G401.6 (cell line): Measurements from ENCODE around the gene GPC3.
A peak's percentile ranks its signal among the peaks of the same experiment; 100 is the strongest.

Experiments
- FAIRE-seq: peaks from 2 replicates; lab custom pipeline; 2012; peaks lifted over from hg19 to GRCh38; lab: Jason Lieb, UNC

The GPC3 gene

DNA sequence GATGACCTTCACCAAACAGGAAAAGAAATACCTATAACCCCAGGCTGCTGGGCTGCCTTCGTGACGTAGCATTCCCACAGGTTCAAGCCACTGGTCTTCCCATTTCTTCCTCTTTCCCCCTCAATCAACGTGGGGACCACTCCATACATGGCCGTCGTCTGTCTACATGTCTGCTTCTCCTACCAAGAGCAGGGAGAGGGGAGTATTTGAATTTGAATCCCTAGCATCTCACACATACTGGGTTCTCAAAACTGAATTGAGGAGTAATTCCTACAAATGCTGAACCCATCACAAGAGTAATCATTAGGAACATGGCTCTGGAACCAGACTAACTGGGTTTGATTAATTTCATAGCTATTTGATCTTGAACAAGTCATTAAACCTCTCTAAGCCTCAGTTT, 17.3 kb downstream of the GPC3 start:
- no peak for FAIRE-seq

DNA sequence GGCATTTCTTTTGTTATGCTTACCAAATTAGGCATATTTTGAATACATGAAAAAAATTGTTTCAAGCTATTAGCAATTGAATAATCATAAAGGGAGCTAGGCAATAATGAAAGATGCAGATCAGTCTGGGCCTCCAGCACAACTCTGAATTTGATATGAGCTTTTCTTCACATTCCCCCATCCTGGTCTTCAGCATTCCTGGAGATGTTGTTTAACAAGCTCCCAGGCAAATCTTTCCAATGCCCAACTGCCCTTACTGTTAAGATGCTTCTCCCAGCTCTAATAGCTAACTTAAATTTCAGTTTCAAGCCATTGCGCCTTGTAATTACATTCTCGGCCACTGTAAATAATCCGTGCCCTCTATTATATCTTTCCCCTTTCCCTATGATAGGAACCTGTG, 19.2 kb downstream of the GPC3 start:
- no peak for FAIRE-seq

DNA sequence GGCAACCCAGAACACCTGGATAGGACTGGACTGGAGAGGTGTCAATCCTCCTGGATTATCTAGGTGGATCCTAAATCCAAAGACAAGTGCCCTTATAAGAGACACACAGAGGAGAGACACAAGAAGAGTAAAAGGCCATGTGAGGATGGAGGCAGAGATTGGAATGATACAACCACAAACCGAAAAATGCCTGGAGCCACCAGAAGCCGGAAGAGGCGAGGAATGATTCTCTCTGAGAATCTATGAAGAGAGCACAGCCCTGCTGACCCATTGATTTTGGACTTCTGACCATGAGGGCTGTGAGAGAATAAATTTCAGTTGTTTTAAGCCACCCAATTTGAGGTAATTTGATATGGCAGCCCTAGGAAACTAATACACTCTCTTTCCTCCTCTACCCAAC, 20.1 kb downstream of the GPC3 start:
- FAIRE-seq = no peak

DNA sequence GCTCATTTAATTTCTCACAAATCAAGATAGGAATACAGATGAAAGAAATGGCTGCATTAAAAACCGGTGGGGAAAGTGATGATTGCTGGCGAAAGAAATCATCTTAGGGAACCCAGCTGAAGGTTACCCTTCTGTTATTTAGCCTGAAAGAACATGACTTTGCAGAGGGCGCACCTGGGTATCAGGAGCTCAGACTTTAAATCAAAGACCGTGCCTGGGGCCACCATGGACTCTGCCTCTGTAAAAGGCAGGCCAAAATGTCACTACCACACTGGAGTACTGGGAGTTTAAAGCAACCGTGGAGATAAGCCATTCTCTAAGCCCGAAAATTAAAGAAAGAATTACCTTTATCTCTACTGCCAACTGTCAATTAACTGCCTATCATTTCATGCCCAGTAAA, 24.3 kb downstream of the GPC3 start:
- no peak for FAIRE-seq

DNA sequence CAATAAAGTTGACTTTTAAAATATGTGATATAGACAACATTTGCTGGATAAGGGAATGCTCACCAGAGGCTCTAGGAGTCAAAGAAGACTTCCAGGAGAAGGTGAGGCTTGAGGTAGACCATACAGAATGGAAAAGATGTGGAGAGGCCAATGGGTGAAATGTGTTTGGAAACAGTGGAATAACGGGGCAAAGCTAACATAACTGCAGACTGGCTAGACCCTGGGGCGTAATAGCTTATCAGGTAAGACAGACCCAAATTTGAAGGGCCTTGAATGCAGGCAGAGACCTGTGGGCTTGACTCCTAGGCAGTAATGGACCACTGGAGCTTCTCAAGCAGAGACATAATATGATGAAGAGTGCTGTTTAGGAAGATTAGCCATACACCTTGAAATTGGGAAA, 25.4 kb downstream of the GPC3 start:
- no peak for FAIRE-seq

DNA sequence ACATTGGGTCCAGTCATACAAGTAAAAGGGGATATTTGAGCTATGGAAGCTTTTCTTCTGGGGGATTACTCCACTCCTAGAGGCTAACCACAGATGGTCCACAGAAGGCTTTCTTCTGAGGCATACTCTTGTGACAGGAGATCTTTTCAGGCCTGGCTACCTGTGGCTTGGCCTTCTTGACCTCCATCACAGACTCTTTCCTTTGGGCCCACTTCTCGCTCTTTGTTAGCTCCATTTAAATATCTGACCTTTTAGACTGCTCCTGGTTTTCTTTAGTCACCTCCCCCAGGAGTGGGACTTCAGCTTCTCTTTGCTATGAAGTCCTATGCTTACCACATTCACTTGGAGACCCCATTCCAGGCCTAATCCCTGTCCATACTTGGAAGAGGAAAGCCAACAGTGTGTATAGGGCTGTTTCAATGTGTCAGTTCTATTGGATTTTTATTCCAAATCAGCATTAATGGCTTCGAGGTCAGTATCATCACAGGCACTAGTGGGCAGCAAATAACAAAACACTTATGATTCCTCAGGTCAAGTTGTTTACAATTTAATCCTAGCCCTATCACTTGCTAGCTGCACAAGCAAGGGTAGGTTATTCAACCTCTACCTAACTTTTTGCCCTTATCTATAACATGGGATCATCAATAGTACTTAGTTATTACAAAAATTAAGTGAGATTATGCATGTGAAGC, 26.3 kb downstream of the GPC3 start:
- no peak for FAIRE-seq

DNA sequence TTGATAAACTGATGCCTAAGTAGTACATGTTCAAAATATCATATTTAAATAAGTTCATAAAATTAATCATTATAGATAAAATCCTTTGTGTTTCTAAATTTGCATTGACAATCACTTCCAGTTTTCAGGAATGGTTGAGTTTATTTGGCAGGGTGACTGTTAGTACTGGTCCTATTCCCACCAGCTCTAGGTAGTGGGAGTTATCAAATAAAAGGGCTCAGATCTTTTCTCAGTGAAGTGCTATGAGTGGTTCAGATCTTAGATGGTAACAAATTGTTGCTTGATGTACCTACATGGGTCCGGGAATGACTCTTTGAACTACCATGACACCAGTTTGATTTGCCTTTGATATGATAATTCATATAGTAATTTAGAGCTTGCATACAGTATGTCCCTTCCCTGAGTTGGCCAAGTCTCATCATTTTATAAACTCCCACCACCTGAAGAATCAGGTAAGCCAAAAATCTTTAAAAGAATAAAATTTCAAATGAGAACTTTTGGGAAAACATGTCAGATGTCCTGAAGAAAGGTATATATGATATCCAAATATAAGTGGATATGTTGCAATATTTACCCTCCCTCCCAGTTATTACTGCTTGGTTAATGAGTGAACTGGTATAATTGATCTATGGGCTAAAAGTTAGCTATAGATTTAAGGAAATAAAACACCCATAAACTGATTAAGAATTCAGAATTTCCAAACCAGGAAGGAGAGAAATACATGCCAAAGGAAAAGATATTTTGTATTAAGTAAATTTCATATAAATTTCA, 28.6 kb downstream of the GPC3 start:
- no peak for FAIRE-seq

DNA sequence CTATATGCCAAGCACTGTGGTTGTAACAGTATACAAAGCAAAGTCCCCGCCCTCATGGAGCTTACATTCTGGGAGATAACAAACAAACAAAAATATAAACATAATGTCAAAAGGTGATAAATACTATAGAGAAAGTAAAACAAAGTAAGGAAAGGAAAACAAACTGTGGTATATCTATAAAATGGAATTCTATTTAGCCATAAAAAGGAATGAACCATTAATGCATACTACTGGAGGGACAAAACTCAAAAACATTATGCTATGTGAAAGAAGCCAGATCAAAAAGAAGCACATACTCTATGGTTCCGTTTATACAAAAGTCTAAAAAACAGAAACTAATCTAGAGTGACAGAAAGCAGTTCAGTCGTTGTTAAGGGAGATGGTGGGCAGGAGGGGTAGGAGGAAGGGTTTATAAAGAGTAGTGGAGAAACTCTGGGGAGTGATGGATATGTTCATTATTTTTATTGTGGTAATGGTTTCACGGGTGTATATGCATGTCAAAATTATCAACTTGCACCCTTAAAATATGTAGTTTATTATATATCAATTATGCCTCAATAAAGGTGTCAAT, 31.5 kb downstream of the GPC3 start:
- FAIRE-seq = no peak

DNA sequence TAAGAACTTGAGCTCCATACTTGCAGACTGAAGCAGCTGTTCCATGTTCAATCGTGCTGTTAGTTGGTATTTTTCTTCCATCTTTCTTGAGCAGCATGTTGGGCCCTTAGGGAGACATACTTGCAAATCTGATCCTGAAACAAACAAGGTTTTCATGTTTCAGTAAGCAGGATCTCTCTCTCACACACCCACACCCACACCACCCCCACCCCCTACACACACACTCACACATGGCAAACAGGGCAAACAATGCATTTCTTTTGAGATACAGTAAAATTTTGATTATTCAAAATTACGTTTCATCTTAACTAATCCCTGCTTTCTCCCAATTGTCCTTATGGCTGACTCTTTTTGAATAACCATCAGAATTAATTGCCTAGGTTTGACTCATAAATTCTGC, 32.3 kb downstream of the GPC3 start:
- FAIRE-seq = no peak

DNA sequence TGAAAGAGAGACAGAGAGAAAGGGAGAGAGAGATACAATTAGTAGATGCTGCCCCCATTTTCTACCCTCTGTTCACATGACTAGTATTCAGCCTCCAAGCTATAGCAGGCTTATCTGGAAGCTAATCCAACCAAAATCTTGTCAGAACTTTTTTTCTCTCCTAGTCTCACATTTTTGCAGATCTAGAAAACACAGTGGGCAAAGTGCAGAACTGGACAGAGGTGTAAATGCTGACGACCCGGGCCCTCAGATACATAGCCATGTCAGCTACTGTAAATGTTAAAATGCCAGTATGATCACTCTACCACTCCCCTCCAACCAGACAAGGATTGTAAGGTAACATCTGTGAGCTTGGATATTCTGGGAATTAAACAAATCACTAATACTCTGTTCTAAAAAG, 34.3 kb downstream of the GPC3 start:
- FAIRE-seq = no peak

DNA sequence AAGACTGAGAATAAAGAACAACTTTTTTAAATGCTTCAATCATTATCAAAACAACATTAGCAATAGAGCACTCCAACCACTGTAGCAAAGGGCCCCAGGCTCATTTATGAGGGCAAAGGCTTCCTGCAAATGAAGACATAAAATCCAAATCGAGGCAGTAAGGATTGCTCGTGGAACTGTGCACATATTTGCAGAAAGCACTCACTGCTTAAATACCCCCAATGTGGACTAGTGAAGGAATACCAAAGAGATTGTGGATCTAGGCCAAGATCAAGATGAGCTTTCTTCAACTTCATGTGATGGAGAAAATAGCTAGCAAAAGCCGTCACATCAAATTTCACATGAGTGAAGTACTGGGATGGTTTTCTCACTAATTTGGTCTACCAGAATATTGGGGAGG, 35.2 kb downstream of the GPC3 start:
- FAIRE-seq = no peak

DNA sequence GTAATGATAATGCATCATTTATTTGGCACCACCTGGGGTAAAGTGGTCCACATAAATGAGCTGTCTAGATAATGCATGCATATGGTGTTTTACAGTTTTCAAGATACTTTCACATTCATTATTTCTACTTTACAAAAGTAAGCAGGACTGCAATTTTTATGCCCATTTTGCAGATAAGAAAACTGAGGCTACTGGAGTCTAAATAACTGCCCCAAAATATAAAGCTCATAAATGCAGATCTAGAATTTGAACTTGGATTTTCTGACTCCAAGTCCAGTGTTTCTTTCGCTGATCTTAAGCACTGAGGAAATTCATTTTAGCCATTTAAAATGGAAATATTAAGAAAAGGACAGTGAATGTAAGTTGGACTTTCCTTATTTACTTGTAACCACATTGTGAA, 36.5 kb downstream of the GPC3 start:
- no peak for FAIRE-seq

DNA sequence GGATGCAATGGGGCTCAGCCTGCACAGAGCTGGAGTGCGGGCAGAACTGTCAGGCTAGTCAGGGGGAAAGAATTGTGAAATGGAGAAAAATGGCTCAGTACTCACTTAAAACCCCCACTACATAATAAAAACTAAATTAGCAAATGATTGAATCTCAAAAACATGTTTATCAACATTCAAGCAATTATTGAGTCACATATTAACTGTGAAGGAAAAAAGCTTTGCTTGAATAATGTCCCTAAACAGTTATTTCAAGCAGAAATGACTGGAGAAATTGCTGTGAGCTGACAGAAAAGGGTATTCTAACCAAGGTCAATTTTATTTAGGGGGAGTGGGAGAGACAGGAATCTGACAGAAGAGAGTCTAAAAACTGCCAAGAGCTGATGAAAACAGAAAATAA, 37.4 kb downstream of the GPC3 start:
- FAIRE-seq = no peak

DNA sequence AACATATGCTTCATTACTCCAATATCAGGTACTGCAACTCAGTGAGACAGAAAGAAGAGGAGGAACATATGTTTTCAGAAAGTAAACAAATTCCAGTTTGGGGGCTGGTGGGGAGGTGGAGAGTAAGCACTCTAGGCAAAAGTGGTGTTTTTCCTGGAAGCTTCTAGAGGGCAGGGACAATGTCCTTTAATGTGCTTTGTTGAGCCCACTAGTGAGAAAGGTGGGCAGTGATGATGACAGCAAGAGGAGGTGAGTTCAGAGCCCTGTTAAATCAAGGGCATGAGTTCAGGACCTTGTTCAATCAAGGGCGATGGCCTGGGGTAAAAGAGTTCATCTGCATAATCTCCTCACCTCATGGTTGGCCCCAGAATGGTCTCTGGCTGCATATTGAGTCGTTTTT, 38.4 kb downstream of the GPC3 start:
- FAIRE-seq = no peak

DNA sequence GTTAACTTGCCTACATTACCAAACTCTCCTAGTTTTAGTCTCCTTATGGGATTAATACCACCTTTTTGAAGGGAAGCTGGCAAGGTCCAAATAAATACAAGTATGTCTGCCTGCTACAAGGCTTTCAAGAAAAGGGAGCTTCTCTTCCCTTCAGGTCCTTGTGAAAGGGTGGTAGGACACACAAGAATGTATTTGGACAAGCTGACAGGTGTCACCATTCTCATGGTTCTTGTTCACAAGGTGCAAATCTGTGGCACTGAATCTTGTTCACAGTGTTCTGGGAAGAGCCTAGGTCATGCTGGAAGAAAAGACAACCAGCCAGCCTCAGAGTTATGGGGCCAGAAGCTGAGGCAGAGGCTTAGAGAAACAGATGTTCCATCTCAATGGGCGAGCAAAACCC, 41.9 kb downstream of the GPC3 start:
- no peak for FAIRE-seq

DNA sequence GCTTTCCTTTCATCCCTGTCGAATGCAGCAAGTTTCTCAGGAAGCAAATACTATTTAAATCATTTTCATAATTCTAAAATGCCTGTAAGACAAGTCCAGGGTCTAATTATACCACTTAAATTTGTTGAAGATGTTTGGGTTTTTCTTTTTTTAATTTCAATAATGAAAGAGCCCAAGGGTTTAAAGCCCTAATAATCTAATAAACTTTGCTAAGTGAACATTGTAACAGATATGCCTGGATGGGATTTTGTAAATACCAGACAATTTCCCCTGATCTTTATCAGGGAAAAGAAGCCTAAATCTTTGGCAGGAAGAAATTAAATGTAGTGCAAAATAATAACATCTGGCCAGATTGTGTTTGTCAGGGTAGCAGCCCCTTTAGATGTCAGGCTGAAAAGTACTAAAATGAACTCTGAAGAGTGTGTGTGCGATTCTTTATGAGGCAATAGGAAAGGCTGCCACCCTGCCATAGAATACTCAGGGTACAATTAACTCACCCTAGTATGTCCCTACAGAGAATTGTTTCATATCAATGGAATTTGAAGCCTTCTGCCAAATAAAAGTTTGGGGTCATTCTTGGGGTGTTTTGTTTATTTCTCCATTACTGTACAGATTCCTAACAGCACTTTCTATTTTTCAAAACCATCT, 45.6 kb downstream of the GPC3 start:
- FAIRE-seq = no peak

DNA sequence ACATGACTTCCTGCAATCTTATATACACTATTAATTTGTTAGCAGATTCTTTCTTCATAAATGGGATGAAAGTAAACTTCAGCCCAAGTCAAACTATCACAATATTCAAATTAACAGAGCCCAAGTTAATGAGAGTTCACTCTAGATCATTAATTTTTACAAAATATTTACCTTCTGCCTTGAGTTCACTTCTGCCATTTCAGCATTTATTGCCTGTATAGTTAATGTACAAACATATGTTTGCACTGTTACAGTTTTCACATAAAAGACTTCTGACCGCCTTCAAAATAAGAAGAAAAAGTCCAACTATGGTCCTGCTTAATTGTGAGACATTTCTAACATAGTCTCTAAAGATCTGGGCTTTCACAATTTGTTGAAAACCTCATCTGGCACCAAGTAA, 46.9 kb downstream of the GPC3 start:
- no peak for FAIRE-seq

DNA sequence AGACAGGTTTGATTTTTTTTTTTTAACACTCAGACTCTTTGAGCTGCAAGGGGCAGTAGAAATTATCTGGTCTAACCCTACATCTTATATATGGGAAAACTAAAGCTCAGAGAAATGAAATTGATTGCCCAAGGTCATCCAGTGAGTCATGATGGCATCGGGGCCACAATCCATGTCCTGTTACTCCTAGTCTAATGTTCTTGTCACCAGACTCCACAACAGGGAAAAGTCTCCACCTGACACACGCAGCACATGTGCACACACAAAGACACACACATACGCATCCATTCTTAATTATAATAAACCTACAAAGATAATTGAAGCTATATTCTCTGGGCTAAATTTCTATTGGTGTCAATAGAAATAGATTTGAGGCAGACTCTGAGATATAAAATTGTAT, 48.4 kb downstream of the GPC3 start:
- FAIRE-seq = no peak

DNA sequence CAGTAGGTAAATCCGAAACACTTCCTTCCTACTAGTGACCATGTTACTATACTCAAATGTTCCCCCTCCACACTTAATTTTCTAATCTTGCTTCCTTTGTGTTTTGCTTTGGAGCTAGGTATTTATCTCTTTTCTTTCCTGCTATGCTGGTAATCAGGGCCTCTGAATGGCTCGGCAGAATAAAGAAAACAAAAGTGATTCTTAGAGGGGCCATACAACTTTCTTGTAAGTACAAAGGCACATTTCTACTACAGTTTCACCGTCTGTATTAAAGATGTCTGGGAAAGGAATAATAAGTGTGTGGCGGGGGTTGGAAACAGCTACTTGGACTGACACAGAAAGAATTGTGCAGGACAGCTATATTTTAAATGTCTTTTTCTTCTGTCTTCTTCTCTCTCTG, 50.3 kb downstream of the GPC3 start:
- no peak for FAIRE-seq

DNA sequence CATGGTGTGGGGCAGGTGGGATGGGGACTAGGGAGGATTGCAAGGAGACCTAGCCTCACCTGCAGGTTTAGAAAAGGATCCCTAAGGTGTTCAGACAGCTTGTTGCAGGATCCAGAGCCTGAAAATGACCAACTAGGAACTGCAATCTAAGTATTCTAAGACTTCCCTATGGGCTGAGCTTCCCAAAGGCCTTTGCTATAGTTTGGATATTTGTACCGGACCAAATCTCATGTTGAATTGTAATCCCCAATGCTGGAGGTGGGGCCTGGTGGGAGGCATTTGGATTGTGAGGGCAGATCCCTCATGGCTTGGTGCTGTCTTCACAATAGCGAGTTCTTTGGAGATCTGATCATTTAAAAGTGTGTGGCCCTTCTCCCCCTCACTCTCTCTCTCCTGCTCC, 52.1 kb downstream of the GPC3 start:
- FAIRE-seq = no peak

DNA sequence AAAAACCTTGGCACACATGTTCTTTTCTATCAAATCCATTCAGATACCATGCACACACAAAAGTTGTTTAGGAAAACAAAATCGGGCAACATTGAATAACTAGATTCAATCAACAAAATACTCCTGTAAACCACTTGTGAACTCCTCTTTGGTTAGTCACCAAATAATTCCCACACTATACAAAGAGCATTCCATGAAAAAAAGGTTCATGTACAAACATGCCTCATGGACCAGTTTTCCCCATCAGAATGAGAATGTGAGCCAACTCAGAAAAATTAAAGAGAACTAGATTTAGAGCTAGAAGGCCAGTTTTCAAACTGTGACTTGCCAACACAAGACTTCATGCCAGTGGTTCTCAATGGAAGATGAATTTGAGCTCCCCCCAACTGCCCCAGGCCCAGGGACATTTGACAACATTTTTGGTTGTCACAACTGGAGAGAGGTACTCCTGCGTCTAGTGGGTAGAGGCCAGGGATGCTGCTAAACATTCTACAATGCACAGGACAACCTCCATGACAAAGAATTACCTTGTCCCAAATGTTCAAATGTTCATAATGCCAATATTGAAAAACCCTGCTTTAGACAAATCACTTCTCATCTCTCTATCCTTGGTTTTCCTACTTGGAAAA, 55.4 kb downstream of the GPC3 start:
- peak; percentile 41 for FAIRE-seq

DNA sequence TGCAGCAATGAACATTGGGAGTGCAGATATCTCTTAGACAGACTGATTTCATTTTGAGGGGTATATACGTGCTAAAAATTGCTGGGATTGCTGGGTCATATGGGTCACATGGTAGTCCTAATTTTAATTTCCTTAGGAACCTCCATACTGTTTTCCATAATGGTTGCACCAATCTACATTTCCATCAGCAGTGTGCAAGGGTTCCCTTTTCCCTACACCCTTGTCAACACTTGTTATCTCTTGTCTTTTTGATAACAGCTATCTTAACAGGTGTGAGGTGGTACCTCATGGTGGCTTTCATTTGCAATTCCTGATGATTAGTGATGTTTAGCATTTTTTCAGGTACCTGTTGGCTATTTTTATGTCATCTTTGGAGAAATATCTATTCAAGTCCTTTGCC, 57.0 kb downstream of the GPC3 start:
- FAIRE-seq = no peak

DNA sequence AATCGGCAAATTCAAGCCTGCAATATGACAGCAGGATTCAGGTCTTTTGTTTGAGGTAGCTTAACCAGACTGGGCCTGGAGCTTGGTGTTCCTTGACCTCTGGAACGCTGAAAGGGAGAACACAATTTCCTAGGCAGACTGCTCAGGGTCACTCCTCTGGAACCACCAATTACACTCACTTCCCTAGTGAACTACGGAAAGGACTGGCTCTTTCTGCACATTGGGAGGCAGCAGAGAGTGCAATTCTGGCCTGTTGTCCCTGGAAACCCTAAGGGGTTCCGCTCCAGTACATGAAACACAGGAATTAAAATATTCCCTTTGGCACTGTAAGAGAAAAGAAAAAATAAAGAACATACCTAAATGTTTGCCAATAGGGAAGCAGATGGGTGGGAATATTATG, 58.6 kb downstream of the GPC3 start:
- no peak for FAIRE-seq
